Measurements from ENCODE around the gene TM6SF1. TPM values are rescaled to one million over a fixed set of nuclear protein-coding genes. Genes with fewer than 3 reads are reported as not detected.
"Not testable (repeated sequence)": the region's sequence is repeated elsewhere in the genome, so short reads cannot be mapped to it uniquely, and the experiment has no call there.

Gene TM6SF1
- total RNA-seq, 1 donor from 2014 or later, result 6.3 TPM

DNA sequence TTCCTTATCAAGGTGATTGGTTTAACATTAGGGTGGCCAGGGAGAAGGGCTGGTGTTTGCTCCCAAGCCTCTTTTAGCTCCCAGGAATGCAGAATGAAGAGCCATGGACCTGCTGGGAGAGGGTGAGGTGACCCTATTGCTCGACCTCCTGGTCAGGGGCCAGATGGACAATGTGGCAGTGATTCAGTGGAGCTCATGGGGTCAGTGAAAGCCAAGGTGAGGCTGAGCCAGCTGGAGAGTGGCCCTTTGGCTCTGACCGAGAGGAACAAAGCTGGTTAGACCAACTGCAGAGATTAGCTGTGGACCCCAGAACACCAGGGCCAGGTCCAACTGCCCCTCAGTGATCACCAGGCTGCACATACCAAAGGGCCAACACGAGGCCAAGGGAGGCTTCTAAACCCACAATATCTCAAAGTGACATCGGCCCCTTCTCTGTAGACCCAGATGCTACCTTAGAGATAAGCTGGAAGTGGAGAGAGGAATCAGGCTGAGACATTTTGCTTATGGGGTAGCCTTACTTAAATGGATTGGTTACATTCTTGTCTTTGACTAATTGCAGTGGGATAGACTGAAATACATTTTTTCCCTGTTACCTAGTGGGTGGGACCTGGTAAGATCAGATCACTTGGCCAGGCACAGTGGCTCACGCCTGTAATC, 24.6 kb upstream of the TM6SF1 start:
- Histone ChIP-seq H3K27ac (no peak overlapping the region), H3K4me1 (no peaks in the 10 kb centered on the region), H3K27me3 (no peaks in the 10 kb centered on the region), H3K36me3 (no peaks in the 10 kb centered on the region), H3K4me3 (no peak overlapping the region), H3K9me3 (no peaks in the 10 kb centered on the region)
- TF ChIP-seq, protein P1, sequence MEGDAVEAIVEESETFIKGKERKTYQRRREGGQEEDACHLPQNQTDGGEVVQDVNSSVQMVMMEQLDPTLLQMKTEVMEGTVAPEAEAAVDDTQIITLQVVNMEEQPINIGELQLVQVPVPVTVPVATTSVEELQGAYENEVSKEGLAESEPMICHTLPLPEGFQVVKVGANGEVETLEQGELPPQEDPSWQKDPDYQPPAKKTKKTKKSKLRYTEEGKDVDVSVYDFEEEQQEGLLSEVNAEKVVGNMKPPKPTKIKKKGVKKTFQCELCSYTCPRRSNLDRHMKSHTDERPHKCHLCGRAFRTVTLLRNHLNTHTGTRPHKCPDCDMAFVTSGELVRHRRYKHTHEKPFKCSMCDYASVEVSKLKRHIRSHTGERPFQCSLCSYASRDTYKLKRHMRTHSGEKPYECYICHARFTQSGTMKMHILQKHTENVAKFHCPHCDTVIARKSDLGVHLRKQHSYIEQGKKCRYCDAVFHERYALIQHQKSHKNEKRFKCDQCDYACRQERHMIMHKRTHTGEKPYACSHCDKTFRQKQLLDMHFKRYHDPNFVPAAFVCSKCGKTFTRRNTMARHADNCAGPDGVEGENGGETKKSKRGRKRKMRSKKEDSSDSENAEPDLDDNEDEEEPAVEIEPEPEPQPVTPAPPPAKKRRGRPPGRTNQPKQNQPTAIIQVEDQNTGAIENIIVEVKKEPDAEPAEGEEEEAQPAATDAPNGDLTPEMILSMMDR (IDR thresholded peaks at IDR 0.05), result no peak
- intact Hi-C loops (cut with DNase I), result no loop called here
- no peak for DNase-seq (ENCODE audit: low spot score in 2 of 2)

DNA sequence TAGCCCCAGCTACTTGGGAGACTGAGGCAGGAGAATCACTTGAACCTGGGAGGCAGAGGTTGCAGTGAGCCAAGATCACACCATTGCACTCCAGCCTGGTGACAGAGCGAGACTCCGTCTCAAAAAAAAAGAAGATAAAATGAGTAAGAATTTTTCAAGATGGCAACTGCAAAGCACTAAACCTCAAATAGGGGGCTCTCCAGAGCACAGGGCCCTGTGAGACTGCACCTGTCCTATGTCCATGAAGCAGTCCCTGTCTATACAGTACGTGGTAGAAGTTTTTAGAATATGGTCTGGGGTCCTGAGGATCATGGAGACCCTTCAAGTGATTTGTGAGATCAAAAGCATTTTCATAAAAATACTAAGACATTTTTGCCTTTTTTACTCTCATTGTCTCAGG, 22.0 kb upstream of the TM6SF1 start:
- H3K4me1 ChIP-seq; H3K36me3 ChIP-seq; intact Hi-C loops (cut with DNase I); H3K4me3 ChIP-seq; H3K27me3 ChIP-seq; DNase-seq (ENCODE audit: low spot score in 2 of 2); H3K27ac ChIP-seq; H3K9me3 ChIP-seq: not testable (repeated sequence)

- intact Hi-C loops (cut with DNase I); H3K27me3 ChIP-seq; H3K27ac ChIP-seq; H3K9me3 ChIP-seq; DNase-seq (ENCODE audit: low spot score in 2 of 2); H3K36me3 ChIP-seq; H3K4me1 ChIP-seq; H3K4me3 ChIP-seq: not testable (repeated sequence)
Measured at GRCh38 chr15:83085864-83086552, 21.4 kb upstream of the TM6SF1 start.

DNA sequence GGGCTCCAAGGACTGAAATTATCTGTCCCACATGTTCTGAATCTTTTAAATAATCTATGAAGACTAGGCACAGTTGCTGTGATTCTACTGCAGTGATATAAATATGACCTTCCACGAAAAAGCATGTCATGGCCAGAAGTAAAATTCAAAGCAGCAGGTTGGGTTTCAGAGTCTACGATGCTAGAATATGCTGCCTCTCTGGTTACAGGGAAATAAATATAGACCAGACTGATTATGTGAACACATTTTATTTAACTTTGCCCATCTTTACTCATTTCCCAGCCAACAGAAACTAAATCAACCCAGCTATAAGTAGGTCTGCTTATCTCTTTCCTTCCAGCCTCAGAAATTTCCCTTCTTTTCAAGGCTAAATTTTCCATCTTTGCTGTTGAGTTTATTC, 19.9 kb upstream of the TM6SF1 start:
- no peak overlapping the region for H3K4me3 ChIP-seq
- no peaks in the 10 kb centered on the region for H3K4me1 ChIP-seq
- no peaks in the 10 kb centered on the region for H3K36me3 ChIP-seq
- DNase-seq (ENCODE audit: low spot score in 2 of 2), result no peak
- H3K9me3 ChIP-seq, result no peaks in the 10 kb centered on the region
- no peak overlapping the region for H3K27ac ChIP-seq
- no peaks in the 10 kb centered on the region for H3K27me3 ChIP-seq
- TF ChIP-seq, protein P1 (IDR thresholded peaks at IDR 0.05), result no peak
- intact Hi-C loops (cut with DNase I), result no loop called here

DNA sequence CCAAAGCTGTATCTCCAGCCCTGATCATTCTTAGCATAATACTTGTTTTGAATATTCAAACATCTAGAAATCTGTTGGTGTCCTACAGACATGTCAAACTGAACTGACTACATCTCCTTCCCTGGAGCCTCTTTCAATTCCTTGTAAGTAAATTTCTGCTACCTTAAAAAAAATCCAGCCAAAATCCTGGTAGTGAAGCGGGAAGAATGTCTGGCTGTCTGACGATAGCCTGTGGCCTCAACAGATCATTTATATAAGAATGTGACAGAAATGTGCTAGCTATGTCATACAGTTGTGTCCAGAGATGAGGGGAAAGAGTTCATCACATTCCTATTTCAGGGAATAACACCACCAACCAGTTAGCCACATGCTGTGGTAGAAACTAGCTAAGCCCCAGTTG, 18.6 kb upstream of the TM6SF1 start:
- Histone ChIP-seq H3K36me3 (no peaks in the 10 kb centered on the region), H3K4me3 (no peak overlapping the region), H3K27me3 (no peaks in the 10 kb centered on the region), H3K27ac (no peak overlapping the region), H3K4me1 (no peaks in the 10 kb centered on the region), H3K9me3 (no peaks in the 10 kb centered on the region)
- intact Hi-C loops (cut with DNase I), result no loop called here
- TF ChIP-seq, protein P1 (IDR thresholded peaks at IDR 0.05), result no peak
- no peak for DNase-seq (ENCODE audit: low spot score in 2 of 2)

- H3K36me3 ChIP-seq, result no peaks in the 10 kb centered on the region
- no peak overlapping the region for H3K27ac ChIP-seq
- H3K9me3 ChIP-seq, result no peaks in the 10 kb centered on the region
- no peaks in the 10 kb centered on the region for H3K4me1 ChIP-seq
- no peak overlapping the region for H3K4me3 ChIP-seq
- intact Hi-C loops (cut with DNase I), result no loop called here
- DNase-seq (ENCODE audit: low spot score in 2 of 2), result no peak
- TF ChIP-seq, protein P1 (IDR thresholded peaks at IDR 0.05), result no peak
- no peaks in the 10 kb centered on the region for H3K27me3 ChIP-seq
Measured at GRCh38 chr15:83090465-83090864, 17.0 kb upstream of the TM6SF1 start.

DNA sequence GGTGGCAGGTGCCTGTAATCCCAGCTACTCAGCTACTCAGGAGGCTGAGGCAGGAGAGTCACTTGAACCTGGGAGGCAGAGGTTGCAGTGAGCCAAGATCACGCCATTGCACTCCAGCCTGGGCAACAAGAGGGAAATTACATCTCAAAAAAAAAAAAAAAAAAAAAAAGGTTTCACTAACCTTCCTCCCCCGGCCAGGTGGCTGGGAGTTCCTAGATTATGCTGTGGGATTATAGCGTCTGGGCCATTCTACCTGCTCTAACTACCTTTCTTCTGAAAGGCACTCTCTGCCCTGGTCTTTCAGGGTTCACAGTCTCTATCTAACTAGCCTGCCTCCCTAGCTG, 15.5 kb upstream of the TM6SF1 start:
- intact Hi-C loops (cut with DNase I), result not testable (repeated sequence)

More for the DNA sequence above, 15.5 kb upstream of the TM6SF1 start:
- not testable (repeated sequence) for H3K4me1 ChIP-seq; H3K36me3 ChIP-seq; H3K27ac ChIP-seq; H3K9me3 ChIP-seq; DNase-seq (ENCODE audit: low spot score in 2 of 2); H3K27me3 ChIP-seq; H3K4me3 ChIP-seq

All from ascending aorta (tissue), 2 donors.